Stimulated activated CD8-positive, alpha-beta memory T cell treated with anti-CD3 and anti-CD28 coated beads, Interleukin-12 subunit alpha, Interleukin-12 subunit beta, amount 100 ng/mL, for 24 hours (primary cell): ENCODE measurements around the gene POLK.
"Not testable (repeated sequence)": the region's sequence is repeated elsewhere in the genome, so short reads cannot be mapped to it uniquely, and the experiment has no call there.

Experiments
- DNase-seq: peaks from one replicate; pipeline ENCODE4 v3.0.0-alpha.2; 2020; ENCODE audit errors: extremely low read depth

The POLK gene

GRCh38 chr5:75610859-75611310 is 99.2 kb downstream of the POLK start:
- not testable (repeated sequence) for DNase-seq

DNA sequence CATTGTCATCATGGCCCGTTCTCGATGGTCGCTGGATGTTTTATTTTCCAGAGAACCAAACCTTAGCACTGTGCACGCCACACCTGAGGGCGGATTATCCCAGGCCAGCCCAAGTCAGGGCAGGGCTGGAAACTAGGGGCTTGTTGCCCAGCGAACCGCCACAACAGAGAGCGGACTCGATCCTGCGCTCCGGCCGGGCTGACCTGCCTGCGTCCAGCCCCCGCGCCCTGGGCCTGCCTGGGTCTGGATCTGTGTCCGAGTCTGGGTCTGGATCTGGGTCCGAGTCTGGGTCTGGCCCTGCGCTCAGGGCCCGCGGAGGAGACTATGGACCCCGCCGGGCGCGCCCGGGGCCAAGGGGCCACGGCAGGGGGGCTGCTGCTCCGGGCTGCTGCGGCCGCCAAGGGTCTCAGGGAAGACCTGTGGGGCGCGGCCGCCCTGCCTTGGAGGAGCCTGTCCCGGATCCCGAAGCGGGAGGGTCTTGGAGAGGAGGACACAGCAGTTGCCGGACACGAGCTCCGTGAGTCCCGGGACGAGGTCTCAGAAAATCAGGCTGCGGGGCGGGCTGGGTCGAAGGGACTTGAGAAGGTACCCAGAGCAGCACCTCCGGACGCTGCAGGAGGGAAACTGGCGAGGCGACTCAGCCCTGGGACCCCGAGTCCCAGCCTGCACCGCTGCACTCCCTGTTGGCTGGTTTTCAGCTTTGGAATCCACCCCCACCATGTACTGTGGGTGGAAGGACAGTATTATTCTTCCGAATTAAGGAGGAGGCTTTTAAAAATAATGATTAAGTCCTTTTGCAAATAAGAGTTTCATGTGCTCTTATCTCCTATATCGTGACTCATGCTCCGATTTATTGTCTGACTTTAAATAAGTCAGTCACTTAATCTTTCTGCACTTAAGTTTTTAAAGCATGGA is 99.9 kb downstream of the POLK start, which contains the start of gene ANKDD1B:
Gene ANKDD1B, plus strand, starts transcription at position 143 of the 915 bp plus-strand sequence. Its CDS starts 182 bp downstream, at position 325.
- no peak for DNase-seq

GRCh38 chr5:75612226-75612569 is 100.5 kb downstream of the POLK start:
- no peak for DNase-seq

DNA sequence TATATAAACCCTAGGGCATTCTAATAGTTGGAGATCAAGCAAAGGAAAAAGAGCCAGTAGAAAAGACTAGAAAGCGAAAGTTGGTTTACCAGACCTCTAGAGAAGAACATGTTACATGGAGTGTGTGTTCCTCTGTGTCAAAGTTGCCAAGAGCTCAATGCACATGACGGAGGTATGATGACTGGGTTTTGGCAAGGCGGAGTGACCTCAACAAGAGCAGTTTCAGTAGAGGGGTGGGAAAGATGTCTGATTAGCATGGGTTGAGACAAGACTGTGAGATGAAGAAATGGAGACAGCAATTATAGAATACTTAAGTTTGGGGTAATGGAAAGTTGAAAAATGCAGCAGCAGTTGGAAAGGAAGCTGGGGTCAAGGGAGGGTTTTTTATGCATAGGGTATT is 101.2 kb downstream of the POLK start:
- no peak for DNase-seq

DNA sequence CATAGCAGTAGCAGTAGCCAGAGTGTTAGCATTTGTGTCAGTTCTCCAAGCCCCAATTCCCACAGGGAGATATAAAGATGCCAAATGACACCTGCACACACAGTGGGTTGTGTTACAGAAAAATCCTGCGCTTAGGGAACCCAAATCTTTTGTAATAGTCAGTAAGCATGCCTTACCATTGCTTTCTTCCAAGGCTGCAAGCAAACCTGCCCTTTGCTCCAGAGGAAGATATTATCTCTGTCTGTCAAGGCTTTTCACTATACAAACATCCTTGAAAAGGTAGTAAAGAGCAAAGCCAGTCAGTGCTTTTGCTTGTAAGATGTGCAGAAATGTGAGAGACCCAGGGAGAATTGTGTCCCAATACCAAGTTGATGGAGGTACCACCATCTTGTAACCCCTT is 102.5 kb downstream of the POLK start:
- no peak for DNase-seq

- no peak for DNase-seq
Measured at GRCh38 chr5:75616371-75616881, 104.7 kb downstream of the POLK start.

- DNase-seq, result no peak
Measured at GRCh38 chr5:75616971-75617621, 105.4 kb downstream of the POLK start.

DNA sequence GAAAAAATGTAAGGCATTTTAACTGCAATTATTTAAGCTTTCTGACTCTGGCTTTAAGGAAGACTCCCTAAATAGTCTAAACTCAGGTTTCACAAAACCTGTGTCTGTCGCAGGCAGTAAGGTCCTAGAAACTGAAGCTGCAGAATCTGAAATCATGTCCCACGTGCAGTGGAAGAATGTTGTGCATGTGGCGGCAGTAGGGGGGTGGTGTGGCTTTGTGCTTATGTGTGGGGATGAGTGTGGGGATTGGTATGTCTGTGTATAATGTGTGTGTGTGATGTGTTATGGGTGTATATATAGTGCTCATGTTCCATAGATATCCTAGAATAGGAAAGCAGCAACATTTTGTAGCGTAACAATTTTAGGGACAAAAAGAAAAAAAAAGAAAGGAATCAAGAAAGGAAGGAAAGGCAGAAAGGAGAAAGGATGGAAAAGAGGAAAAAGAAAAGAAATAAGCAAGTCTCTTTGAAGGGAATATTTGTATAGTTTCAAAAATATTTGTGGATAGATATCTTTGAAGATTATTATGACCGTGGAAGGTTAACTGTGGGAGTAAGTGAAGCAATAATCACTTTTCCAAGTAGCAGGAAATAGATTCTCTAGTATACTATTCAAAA is 106.2 kb downstream of the POLK start:
- no peak for DNase-seq

DNA sequence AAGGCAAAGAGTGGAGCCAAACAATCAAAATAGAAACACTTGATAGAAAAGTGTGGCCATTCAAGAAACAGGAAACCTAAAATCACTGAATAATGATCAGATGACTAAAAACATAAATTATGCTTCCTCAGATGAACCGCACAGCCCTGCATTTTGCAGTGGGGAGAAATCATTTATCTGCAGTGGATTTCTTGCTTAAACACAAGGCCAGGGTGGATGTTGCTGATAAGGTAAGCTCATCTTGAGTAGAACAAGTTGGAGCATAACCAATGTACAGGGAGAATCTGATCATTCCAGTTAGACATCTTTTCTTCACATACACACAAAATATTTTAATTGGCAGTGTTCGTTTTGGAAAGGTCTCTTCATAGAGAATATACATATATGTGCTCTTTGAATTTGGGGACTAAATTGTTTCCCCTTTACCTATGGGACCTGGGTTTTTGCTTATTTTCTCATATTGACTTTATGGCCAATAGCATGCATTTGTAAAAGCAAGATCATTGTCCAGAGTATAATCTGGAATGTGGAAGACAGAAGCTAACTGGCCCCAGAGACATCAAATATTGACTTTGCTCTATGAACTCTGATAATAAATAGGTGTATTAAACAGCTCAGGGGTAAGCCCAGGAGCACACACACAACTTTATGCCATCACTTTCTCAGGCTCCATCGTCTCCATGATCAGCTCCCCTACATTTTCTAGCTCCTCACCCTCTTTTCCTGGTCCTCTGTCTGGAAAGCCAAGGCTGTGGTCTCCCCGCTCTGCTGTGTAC is 108.7 kb downstream of the POLK start:
- no peak for DNase-seq

GRCh38 chr5:75622564-75622963 is 110.9 kb downstream of the POLK start:
- no peak for DNase-seq

- no peak for DNase-seq
Measured at GRCh38 chr5:75623846-75624245, 112.2 kb downstream of the POLK start.

- no peak for DNase-seq
Measured at GRCh38 chr5:75626959-75627358, 115.3 kb downstream of the POLK start.

DNA sequence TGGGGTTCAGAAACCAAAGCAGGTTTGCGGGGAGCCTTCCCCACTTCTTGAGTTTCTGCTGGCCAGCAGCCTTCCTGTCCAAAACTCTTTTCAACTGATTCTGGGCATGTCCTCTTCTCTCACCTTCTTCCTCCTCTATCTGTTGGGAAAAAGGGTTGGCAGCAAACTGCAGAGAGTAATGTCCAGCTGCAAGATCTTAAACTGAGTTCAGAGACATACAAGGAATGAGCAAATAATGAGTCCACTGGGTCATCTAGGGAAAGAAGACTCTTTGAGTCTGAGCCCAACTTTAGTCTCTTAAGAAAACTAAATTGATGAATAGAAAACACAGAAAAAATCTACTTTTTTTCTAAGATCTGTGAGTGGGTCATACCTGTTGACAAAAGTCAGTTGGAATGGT is 116.1 kb downstream of the POLK start:
- no peak for DNase-seq

DNA sequence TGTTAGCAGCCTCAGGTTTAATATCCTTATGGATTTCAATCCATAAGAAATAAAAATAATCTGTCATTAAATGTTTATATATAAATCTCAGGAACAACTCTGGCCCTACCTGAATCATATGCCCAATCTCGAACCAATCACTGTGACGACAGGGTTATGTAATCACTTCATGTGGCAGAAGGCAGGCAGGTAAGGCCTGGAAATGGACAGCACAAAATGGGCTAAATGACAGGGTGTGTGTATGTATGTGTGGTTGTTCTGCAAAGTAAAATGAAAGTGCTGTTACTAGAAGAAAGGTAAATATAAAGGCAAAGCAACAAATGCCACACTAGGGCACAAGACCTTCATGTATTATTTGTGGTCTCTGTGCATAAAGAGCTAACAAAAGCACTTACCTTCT is 119.2 kb downstream of the POLK start:
- no peak for DNase-seq

DNA sequence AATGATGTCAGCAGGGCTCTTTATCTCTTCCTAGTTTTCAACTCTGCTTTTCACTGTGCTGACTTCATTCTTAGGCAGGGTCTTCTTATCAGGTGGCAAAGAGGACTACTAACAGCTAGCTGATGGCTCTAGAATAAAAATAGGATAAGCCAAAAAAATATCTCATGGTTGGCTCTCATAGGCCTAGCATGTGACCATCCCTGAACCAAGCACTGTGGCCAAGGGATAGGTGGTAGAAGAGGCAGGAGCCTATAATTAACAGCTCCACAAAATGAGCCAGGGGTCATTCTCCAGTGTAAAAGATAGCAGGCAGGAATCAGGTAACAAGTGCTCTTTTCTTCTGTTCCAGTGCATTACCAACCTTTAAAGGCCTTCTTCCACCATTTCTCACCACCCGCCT is 120.6 kb downstream of the POLK start:
- DNase-seq, result no peak

GRCh38 chr5:75637949-75638348 is 126.3 kb downstream of the POLK start:
- no peak for DNase-seq

GRCh38 chr5:75639535-75640311 is 128.0 kb downstream of the POLK start:
- DNase-seq, result no peak

- no peak for DNase-seq
Measured at GRCh38 chr5:75640395-75640794, 128.7 kb downstream of the POLK start.

GRCh38 chr5:75640826-75641225 is 129.1 kb downstream of the POLK start:
- DNase-seq, result no peak

GRCh38 chr5:75648712-75649111 is 137.0 kb downstream of the POLK start:
- DNase-seq, result no peak
